Adrenal gland (tissue), 5 donors: ENCODE results near the gene BIK.

Source experiments
- POLR2A ChIP-seq, 2 donors: fragments of 450-650 bp; IDR thresholded peaks; one replicate each; pipeline ENCODE4 v1.6.1; 2017; ENCODE audit warnings: antibody characterized with exemption in 2 of 2, mild to moderate bottlenecking in 2 of 2, moderate library complexity in 1 of 2
- TF ChIP-seq, protein P1 (sequence below), 6 experiments: fragments of 450-650 bp in 4 of 6; fragments of 200-600 bp in 2 of 6; sonication (generic) in 1 of 6; IDR thresholded peaks; 1 replicate in 5 of 6; 2 replicates in 1 of 6; pipeline versions ENCODE4 v1.5.1 to v1.8.0; 2016 to 2021; ENCODE audit warnings: antibody characterized with exemption in 6 of 6, mild to moderate bottlenecking in 2 of 6, moderate library complexity in 1 of 6
- donor health status: DM: no; HTN: no; CAD: no.

DNA sequence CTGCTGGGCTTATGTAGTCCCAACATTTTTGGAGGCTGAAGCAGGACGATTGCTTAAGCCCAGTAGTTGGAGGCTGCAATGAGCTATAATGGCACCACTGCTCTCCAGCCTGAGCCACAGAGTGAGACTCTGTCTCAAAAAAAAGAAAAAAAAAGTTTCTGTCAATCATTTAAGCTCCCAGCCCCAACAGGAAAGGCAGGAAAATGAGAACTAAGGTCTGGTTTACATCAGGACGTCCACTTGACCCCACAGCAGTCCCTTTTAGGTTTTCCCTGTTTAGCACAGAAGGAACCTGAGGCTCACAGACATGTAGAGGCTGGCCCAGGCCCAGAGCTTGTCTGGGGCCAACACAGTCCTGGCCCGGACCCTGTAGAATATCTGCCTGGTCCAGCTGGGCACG lies 12.2 kb upstream of the BIK start:
- TF ChIP-seq, protein P1, sequence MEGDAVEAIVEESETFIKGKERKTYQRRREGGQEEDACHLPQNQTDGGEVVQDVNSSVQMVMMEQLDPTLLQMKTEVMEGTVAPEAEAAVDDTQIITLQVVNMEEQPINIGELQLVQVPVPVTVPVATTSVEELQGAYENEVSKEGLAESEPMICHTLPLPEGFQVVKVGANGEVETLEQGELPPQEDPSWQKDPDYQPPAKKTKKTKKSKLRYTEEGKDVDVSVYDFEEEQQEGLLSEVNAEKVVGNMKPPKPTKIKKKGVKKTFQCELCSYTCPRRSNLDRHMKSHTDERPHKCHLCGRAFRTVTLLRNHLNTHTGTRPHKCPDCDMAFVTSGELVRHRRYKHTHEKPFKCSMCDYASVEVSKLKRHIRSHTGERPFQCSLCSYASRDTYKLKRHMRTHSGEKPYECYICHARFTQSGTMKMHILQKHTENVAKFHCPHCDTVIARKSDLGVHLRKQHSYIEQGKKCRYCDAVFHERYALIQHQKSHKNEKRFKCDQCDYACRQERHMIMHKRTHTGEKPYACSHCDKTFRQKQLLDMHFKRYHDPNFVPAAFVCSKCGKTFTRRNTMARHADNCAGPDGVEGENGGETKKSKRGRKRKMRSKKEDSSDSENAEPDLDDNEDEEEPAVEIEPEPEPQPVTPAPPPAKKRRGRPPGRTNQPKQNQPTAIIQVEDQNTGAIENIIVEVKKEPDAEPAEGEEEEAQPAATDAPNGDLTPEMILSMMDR (IDR thresholded peaks at IDR 0.05), result no peak
- no peak for TF ChIP-seq POLR2A (IDR thresholded peaks at IDR 0.05)
